ENCODE data around the gene PEX3. TPM values are rescaled to one million over a fixed set of nuclear protein-coding genes. Genes with fewer than 3 reads are reported as not detected.

PEX3 gene
- total and polyA plus RNA-seq, 10 of the 15 experiments (the other 5 are each of a cell fraction or from before 2014, with no cell fraction given), result 18.6 to 70.7 (median 38.6) TPM

DNA sequence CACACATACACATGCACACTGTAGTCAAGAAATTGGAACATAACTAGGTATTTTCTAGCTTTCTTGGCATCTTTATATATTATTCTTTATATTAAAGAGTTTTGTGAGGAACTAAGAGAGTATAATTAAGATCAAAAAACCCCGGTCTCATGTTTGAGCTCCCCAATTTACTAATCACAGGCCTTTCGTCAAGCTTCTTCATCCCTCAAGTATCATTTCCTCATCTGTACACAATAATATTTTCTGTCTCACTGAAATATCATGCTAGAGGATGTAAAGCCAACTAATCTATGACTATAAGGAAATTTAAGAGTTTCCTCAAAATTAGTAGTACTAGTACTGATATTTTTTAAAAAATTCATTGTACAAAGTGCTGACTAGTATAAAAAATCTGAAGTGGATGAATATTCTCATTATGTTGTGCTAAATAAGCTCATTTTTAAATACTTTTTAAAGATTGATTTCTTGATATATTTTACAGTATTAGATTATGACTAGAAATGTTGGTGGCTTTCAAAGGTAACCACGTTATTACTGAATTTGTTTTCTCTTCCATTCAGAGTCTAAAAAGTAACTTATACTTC, 28.0 kb downstream of the PEX3 start:
- ATAC-seq (peak; percentile 65), FAIRE-seq (no peak), DNase-seq (ENCODE audit: low read depth, low spot score) (no peak)
- POLR2A ChIA-PET, result no interaction called here
- Histone ChIP-seq H4K20me1 (ENCODE audit: control insufficient read depth, insufficient read depth) (no peaks in the 10 kb centered on the region), H3K4me1 (ENCODE audit: control insufficient read depth, insufficient read depth, low read length) (peaks cover 4% of the 10 kb centered on the region; the same call in 1 of the 2 replicates), H3K27me3 (replicated peaks in 1 of 2; ENCODE audit: control insufficient read depth in 2 of 2, insufficient read depth in 2 of 2, low read length in 1 of 2) (no peaks in the 10 kb centered on the region), H3K4me3 (no peak overlapping the region), H3K27ac (ENCODE audit: control insufficient read depth, insufficient read depth) (no peak overlapping the region), H3K9ac (ENCODE audit: control insufficient read depth, insufficient read depth, low read length) (no peak overlapping the region), H3K36me3 (ENCODE audit: control insufficient read depth in 2 of 2, insufficient read depth in 2 of 2, low read length in 1 of 2) (peaks cover 0 to 11% of the 10 kb centered on the region in 2 experiments; a peak in 3 of 4 replicates), H3K9me3 (replicated peaks; ENCODE audit: control insufficient read depth, insufficient read depth, low read length) (no peaks in the 10 kb centered on the region), H3K79me2 (ENCODE audit: control insufficient read depth, insufficient read depth, low read length) (no peaks in the 10 kb centered on the region), H3K4me2 (ENCODE audit: control insufficient read depth, insufficient read depth) (no peak overlapping the region), H2AFZ (ENCODE audit: control insufficient read depth, low read depth, low read length) (no peak overlapping the region; the same call in 1 of the 2 replicates)
- 0 out of 2 replicates have a peak, but pooled peaks have one; percentile 19 for TF ChIP-seq JUNB (IDR thresholded peaks at IDR 0.05)
- no peak for TF ChIP-seq HDAC2 (IDR thresholded peaks at IDR 0.05)
- TF ChIP-seq NFYB (IDR thresholded peaks at IDR 0.05; ENCODE audit: insufficient read depth, low read depth, low read length), result no peak
- TF ChIP-seq MTA2 (IDR thresholded peaks at IDR 0.05; ENCODE audit: low read depth), result peak; percentile 34; the same call in 1 of the 2 replicates
- TF ChIP-seq NFXL1 (IDR thresholded peaks at IDR 0.05; ENCODE audit: borderline replicate concordance), result no peak
- TF ChIP-seq, protein P1, sequence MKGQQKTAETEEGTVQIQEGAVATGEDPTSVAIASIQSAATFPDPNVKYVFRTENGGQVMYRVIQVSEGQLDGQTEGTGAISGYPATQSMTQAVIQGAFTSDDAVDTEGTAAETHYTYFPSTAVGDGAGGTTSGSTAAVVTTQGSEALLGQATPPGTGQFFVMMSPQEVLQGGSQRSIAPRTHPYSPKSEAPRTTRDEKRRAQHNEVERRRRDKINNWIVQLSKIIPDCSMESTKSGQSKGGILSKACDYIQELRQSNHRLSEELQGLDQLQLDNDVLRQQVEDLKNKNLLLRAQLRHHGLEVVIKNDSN (IDR thresholded peaks at IDR 0.05; ENCODE audit: borderline replicate concordance, extremely low read length, insufficient read depth, low read depth, low read length), result no peak
- TF ChIP-seq WRNIP1 (IDR thresholded peaks at IDR 0.05; ENCODE audit: borderline replicate concordance, low read depth, low read length), result no peak
- TF ChIP-seq SPI1 (IDR thresholded peaks at IDR 0.05; ENCODE audit: borderline replicate concordance, insufficient read depth, low read depth, low read length), result peak; percentile 65; the same call in 1 of the 2 replicates
- in situ Hi-C loops (cut with MboI), result no loop called here
- SMC1A ChIA-PET (ENCODE audit: uncharacterized antibody, unreplicated experiment), result interaction anchor here (1.0 to 1.3 kb wide), 5 partner anchors 9 to 29 kb away, joined by 3 to 6 read pairs (median 3); no protein-coding TSS in a partner anchor
- CTCF ChIA-PET, result interaction anchor here (1.3 kb wide), 1 partner anchor 36 kb away, joined by 3 read pairs; no protein-coding TSS in a partner anchor
- 63% methylated on average over 3 of the region's 3 CpGs for WGBS (ENCODE audit: insufficient coverage, insufficient replicate concordance, low lambda C conversion rate, missing lambda C conversion rate)
- BruUV-seq (replicated peaks), result no TSS peak
- intact Hi-C loops (cut with micrococcal nuclease; ENCODE audit: unreplicated experiment), result no loop called here
- RAD21 ChIA-PET (ENCODE audit: unreplicated experiment), result interaction anchor here (0.8 kb wide), 1 partner anchor 28 kb away, joined by 3 read pairs; the partner anchor contains the start of genes ADAT2 and PEX3
